Fibroblast of villous mesenchyme (primary cell): ENCODE measurements around the gene ART1. TPM values are rescaled to one million over a fixed set of nuclear protein-coding genes. Genes with fewer than 3 reads are reported as not detected.
A peak's percentile ranks its signal among the peaks of the same experiment; 100 is the strongest.

Experiments used
- DNase-seq: peaks from one replicate; pipeline ENCODE4 v3.0.0-alpha.2; 2010; ENCODE audit warnings: low read depth
- H3K4me3 ChIP-seq: 2 replicates; pipeline ENCODE4 v1.5.1; 2011; ENCODE audit warnings: low read depth, mild to moderate bottlenecking, low read length
- CTCF ChIP-seq: IDR thresholded peaks from 2 replicates; pipeline ENCODE4 v1.5.1; 2012; ENCODE audit warnings: low read depth, mild to moderate bottlenecking, low read length; ENCODE audit not compliant: insufficient read depth
- total RNA-seq: library from RNA; depleted of rRNA; stranded (reverse); fragments of >200 nt; gene quantifications from 2 replicates; pipeline ENCODE4 v1.2.3, GENCODE V29; 2012

ART1 gene
- total RNA-seq, 1 donor = not detected

GRCh38 chr11:3675971-3676370 is 31.0 kb downstream of the ART1 start:
- TF ChIP-seq CTCF = no peak
- H3K4me3 ChIP-seq = no peak overlapping the region
- DNase-seq = no peak

- DNase-seq = no peak
- H3K4me3 ChIP-seq = no peak overlapping the region
- no peak for TF ChIP-seq CTCF
Observed at GRCh38 chr11:3679077-3679476, 34.1 kb downstream of the ART1 start.

GRCh38 chr11:3683039-3683438 is 38.1 kb downstream of the ART1 start:
- no peak for TF ChIP-seq CTCF
- no peak for DNase-seq
- H3K4me3 ChIP-seq = no peak overlapping the region

GRCh38 chr11:3684129-3684818 is 39.3 kb downstream of the ART1 start:
- DNase-seq = peak; percentile 20
- no peak for TF ChIP-seq CTCF
- no peak overlapping the region for H3K4me3 ChIP-seq

GRCh38 chr11:3684819-3685172 is 39.9 kb downstream of the ART1 start:
- peak; percentile 20 for DNase-seq
- no peak for TF ChIP-seq CTCF
- H3K4me3 ChIP-seq = no peak overlapping the region

- DNase-seq = peak; percentile 9
- no peak overlapping the region for H3K4me3 ChIP-seq
- no peak for TF ChIP-seq CTCF
Observed at GRCh38 chr11:3685923-3686322, 41.0 kb downstream of the ART1 start.

- no peak for DNase-seq
- TF ChIP-seq CTCF = no peak
- no peak overlapping the region for H3K4me3 ChIP-seq
Observed at GRCh38 chr11:3686751-3687150, 41.8 kb downstream of the ART1 start.
